HT-29 (cell line): ENCODE measurements around the gene TNC. TPM values are rescaled to one million over a fixed set of nuclear protein-coding genes. Genes with fewer than 3 reads are reported as not detected.
A peak's percentile ranks its signal among the peaks of the same experiment; 100 is the strongest.

ENCODE experiments used
- DNase-seq: peaks from one replicate; pipeline ENCODE4 v3.0.0-alpha.2; 2015; ENCODE audit warnings: low spot score
- total RNA-seq: library from RNA; depleted of rRNA; stranded (reverse); fragments of >200 nt; shearing (Covaris generic); gene quantifications from 2 replicates; pipeline ENCODE4 v1.2.3, GENCODE V29; 2014

The TNC gene
- total RNA-seq, 1 experiment from 2014 or later = 0.46 TPM

GRCh38 chr9:115014438-115014837, 103.5 kb downstream of the TNC start:
- no peak for DNase-seq

DNA sequence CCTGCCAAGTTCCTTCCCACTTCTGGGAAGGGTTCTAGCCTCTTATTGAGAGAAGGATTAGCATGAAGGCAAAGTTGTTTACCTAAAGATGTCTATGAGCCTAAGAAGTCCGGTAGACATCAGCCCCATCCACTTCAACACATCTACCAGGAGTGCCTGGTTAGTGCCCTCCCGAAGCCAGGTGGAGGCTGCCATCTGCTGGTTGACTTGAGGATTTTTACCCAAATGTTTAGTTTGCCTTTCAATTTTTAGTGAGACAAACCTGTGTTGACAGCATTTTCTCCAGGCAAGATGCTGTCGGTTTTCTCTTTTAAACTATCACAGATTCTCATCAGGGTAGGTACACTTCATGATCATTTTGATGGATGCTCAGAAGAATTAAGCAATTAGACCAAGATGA, 104.0 kb downstream of the TNC start:
- DNase-seq = peak; percentile 85

GRCh38 chr9:115012486-115012885, 105.5 kb downstream of the TNC start:
- no peak for DNase-seq

DNA sequence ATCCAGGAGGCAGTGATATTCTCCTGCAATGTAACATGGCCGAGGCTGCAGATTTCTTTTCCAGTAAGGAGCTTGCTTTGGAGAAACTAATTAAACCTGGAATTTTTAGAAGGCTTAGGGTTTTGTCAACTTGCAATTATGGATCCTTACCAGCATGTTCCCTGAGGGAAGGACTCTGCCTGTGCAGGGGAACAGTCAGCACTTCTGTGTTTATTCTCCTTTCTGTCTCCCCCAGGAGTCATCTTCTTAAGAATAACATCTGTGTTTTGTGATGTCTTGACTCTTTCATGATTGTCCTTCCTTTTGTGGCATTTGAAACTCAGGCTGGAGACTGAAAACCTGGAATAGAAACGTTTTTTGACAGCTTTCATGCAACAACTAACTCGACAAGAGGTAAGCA, 107.1 kb downstream of the TNC start:
- DNase-seq = no peak

DNA sequence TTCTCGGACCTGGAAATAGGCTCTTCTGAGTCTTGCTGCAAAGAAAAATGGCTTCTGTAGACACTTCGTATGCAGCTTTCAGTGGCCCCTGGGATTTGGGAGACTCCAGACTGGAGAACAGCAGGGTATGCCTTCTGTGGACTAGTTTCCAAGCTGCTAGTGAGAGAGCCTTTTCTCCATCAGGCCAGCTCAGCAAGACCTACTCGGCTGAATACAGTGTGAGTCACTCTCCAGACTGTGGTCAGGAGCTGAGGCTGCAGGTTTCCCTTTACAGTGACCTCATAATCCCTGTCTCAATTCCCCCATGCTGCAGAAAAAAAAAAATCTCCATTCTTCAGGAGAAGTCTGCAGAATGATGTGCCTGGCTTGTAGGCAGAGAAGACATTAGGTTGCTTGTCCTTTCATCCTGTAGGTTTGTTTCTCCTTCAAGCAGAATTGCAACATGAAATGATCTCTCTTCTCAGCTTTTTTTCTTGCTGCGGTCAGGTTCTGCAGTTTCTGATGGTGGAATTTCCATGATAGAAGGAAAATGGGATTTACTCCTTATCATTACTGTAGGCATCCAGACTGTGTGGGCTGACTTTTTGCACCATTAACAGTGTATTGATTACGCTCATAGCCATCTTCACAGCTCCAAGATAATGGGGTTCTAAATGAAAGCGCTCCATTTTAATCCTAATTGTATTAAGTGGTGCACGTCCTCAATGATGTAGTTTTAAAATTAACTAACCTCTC, 109.3 kb downstream of the TNC start:
- no peak for DNase-seq

DNA sequence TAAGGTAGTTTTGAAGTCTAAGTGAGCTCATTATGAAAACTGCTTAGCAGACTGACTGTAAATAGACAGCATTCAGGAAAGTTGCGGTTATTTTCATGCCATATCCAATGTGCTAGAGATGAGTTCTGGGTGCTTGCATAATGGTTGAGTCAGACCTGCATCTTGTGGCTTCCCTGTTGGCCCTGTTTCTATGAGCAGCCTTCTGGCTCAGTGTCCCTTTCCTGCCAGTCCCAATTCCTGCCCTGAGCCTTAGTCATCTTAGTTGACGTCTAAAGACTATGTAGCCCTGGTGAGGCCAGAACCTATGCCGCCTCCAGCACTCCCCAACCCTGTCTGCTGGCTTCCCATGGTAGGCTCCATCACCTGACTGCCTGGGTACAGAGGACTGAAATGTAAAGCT, 111.3 kb downstream of the TNC start:
- no peak for DNase-seq

GRCh38 chr9:115005322-115005721, 112.6 kb downstream of the TNC start:
- no peak for DNase-seq

- DNase-seq = no peak
Measured at GRCh38 chr9:115004545-115004944, 113.4 kb downstream of the TNC start.

GRCh38 chr9:115002371-115003120, 115.4 kb downstream of the TNC start:
- DNase-seq = no peak

- DNase-seq = no peak
Measured at GRCh38 chr9:115000217-115000639, 117.7 kb downstream of the TNC start.

DNA sequence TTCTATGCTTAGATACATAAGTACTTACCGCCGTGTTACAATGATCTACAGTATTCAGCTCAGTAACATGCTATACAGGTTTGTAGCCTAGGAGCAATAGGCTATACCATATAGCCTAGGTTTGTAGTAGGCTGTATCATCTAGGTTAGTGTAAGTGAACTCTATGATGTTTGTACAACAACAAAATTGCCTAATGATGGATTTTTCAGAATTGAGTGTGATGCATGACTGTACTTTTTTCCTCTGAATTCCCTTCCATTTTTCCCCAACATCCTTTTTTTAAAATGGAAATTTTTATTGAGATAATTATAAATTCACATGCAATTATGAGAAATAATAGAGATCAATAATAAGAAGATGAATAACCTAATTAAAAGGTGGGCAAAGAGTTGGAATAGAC, 119.6 kb downstream of the TNC start:
- DNase-seq = no peak

DNA sequence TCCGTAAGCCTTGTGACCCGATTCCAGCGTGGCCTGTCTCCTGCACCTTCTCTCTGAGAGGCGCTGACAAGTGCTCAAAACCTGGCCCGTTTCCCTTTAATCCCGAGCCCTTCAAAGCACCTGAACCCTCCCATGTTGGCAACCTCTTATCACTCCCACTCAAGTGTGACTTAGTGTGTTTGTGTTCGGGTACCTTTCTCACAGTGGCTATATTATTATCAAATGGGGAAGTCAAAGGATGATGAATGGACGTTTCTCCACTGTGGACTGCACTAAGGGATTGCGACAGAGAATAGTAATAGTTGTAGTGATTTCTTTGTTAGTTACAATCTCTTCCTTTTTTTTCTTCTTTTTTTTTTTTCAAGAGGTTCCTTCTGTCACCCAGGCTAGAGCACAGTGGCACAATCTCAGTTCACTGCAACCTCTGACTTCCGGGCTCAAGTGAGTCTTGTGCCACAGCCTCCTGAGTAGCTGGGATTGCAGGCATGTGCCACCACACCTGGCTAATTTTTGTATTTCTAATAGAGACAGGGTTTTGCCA, 122.2 kb downstream of the TNC start:
- DNase-seq = no peak

- DNase-seq = no peak
Measured at GRCh38 chr9:114994768-114995167, 123.2 kb downstream of the TNC start.

DNA sequence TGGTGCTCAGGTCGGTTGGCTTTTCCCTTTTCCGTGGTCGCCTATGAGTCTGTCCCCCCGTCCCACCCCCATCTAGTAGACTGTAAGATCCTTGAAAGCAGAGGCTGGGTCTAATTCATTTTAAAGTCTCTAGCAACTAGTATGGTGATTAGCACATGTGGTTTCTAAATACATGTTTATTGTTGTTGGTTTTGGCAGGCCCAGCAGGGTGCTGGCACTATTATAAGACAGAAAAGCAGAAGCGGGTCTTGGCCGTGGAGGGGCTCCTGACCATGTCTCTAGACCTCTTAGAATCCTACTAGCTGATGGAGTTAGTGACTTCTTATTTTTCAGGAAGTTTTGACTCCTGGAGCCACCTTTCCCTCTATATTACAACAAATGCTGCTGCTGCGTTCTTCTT, 126.1 kb downstream of the TNC start:
- no peak for DNase-seq

DNA sequence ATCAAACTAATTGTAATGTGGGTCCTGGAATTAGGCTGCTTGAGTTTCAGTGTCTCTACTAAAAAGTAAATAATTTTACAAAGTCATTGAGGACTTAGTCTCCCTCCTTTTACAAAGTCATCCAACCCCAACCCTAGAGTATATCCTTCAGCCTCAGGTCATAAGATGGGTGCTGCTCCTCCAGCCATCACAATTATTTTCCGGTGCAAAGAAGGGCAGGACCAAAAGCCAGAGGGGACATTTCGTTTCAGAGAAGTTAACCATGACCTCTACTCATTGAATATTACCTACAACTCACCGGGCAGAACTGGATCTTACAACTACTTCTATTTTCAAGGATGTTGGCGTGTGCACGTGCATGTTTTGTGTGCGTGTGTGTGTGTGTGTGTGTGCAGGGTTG, 127.1 kb downstream of the TNC start:
- no peak for DNase-seq

DNA sequence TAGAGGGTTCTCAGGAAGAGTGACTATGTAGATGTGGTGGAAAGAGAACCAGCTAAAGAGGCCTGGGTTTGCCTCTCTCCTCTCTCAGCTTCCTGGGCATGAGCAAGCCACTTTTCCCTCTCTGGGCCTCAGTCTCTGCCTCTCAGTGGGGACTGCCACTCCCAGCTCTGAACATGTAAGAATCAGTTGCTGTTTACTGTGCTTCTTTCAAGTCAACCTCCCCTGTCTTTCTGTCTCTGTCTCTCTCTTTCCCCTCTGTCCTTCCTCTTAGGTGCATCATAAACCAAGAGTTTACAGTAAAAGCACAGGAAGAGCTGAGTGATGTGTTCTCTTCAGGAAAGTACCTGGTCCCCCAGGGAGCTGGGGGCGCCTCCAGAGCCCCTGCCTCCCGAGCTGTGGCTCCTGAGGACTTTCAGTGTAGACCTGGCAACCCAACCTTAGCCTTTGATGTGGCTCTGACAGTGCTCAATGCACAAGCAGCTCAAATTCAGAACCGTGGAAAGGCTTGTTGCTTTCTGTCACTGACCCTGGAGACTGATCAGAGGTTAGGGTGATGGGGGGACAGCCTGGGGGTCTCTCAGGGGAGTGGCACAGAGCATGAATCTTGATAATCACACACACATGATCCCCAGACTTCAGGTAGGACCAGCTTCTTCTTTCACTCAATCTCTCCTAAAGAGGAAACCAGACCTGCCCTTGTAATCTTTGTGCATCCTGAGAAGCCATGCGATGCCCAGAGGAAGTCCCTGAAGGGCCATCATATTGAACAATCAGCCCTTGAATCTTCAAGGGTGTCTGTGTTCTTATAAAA, 128.2 kb downstream of the TNC start:
- no peak for DNase-seq

GRCh38 chr9:114988962-114989599, 128.9 kb downstream of the TNC start:
- no peak for DNase-seq

- no peak for DNase-seq
Measured at GRCh38 chr9:114987116-114987515, 130.8 kb downstream of the TNC start.

GRCh38 chr9:114985959-114986501, 131.9 kb downstream of the TNC start:
- no peak for DNase-seq

DNA sequence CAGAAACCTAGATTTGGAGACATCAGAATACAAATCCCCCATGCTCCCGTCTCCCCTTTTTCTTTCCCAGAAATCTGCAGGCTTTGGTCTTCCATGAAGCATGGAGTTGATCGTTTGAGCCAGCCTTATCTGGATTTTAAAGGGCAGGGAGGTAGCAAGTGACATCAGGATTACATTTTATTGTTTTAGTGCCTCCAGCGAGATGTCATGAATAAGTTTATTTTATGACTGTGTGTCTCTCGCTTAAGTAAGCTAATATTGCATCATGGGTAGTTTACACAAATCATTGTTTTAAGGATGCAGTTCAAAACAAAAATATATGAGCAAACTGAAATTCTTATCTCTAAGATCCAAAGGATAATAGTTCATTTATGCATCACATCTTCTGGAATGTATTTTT, 136.9 kb downstream of the TNC start:
- DNase-seq = no peak

DNA sequence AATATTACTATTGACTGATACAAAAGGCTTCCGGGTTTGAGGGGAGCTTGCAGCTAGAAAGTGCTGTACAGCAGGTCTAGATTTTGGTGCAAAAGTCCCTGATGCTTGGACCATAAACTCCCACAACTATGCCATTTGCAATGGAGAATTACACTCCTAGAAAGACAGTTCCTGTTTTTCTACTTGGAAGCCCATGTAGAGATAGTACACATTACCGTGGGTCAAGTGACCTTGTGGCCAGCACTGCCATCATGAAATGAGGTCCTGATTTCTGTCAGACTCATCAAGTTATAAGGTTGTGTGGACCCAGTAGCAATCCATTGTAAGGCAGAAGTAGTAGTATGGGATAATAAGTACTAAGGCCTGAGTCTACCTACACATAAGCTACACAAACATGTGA, 144.7 kb downstream of the TNC start:
- DNase-seq = no peak
